HepG2 (cell line): ENCODE results near the gene PSMA3. TPM values are rescaled to one million over a fixed set of nuclear protein-coding genes. Genes with fewer than 3 reads are reported as not detected.
A peak's percentile ranks its signal among the peaks of the same experiment; 100 is the strongest.

Experiments used
- FOXC1 ChIP-seq: sonication (generic); formaldehyde crosslinking; IDR thresholded peaks from 2 replicates; pipeline ENCODE4 v1.8.0; 2022; ENCODE audit warnings: mild to moderate bottlenecking, missing genetic modification reagents, borderline replicate concordance
- HDAC1 ChIP-seq: sonication (generic); formaldehyde crosslinking; IDR thresholded peaks from 2 replicates; pipeline ENCODE4 v1.5.1; 2020; ENCODE audit warnings: mild to moderate bottlenecking, missing genetic modification reagents
- HNF1B ChIP-seq: sonication (generic); formaldehyde crosslinking; IDR thresholded peaks from 2 replicates; pipeline ENCODE4 v1.5.1; 2020; ENCODE audit warnings: mild to moderate bottlenecking, moderate library complexity, missing genetic modification reagents
- HOXA5 ChIP-seq: sonication (generic); formaldehyde crosslinking; IDR thresholded peaks from 2 replicates; pipeline ENCODE4 v1.4.0; 2020; ENCODE audit warnings: missing genetic modification reagents
- MAF1 ChIP-seq: sonication (generic); formaldehyde crosslinking; IDR thresholded peaks from 2 replicates; pipeline ENCODE4 v1.5.0; 2020; ENCODE audit warnings: missing genetic modification reagents, borderline replicate concordance
- MTA1 ChIP-seq: sonication (generic); formaldehyde crosslinking; IDR thresholded peaks from 2 replicates; pipeline ENCODE4 v1.4.0; 2020; ENCODE audit warnings: missing genetic modification reagents, mild to moderate bottlenecking, borderline replicate concordance
- PCBP2 ChIP-seq: fragments of 200-400 bp; formaldehyde crosslinking; optimal IDR thresholded peaks from 2 replicates; pipeline ENCODE3; 2018; ENCODE audit warnings: low read length, low read depth; ENCODE audit not compliant: poor library complexity, severe bottlenecking
- PHB2 ChIP-seq: fragments of 450-650 bp; IDR thresholded peaks from 2 replicates; pipeline ENCODE4 v1.6.1; 2018; ENCODE audit not compliant: partially characterized antibody
- PHF20 ChIP-seq: sonication (generic); formaldehyde crosslinking; IDR thresholded peaks from 2 replicates; pipeline ENCODE4 v1.5.0; 2020; ENCODE audit warnings: mild to moderate bottlenecking, missing genetic modification reagents
- THAP7 ChIP-seq: sonication (generic); formaldehyde crosslinking; IDR thresholded peaks from 2 replicates; pipeline ENCODE4 v1.8.1; 2023; ENCODE audit warnings: mild to moderate bottlenecking, missing genetic modification reagents
- TOE1 ChIP-seq: sonication (generic); formaldehyde crosslinking; IDR thresholded peaks from 2 replicates; pipeline ENCODE4 v1.4.0; 2020; ENCODE audit warnings: mild to moderate bottlenecking, missing genetic modification reagents
- TRAFD1 ChIP-seq: sonication (generic); formaldehyde crosslinking; IDR thresholded peaks from 2 replicates; pipeline ENCODE4 v1.5.1; 2020; ENCODE audit warnings: missing genetic modification reagents, mild to moderate bottlenecking, borderline replicate concordance
- ZFYVE20 ChIP-seq: sonication (generic); formaldehyde crosslinking; IDR thresholded peaks from 2 replicates; pipeline ENCODE4 v1.8.0; 2023; ENCODE audit warnings: low read depth, mild to moderate bottlenecking, moderate library complexity, missing genetic modification reagents, borderline replicate concordance
- ZNF318 ChIP-seq: sonication (generic); formaldehyde crosslinking; IDR thresholded peaks from 2 replicates; pipeline ENCODE4 v1.4.0; 2020; ENCODE audit warnings: mild to moderate bottlenecking, missing genetic modification reagents
- ZNF354B ChIP-seq: sonication (generic); formaldehyde crosslinking; IDR thresholded peaks from 2 replicates; pipeline ENCODE4 v1.8.0; 2022; ENCODE audit warnings: mild to moderate bottlenecking, missing genetic modification reagents
- ZNF747 ChIP-seq: sonication (generic); formaldehyde crosslinking; IDR thresholded peaks from 2 replicates; pipeline ENCODE4 v1.8.1; 2023; ENCODE audit warnings: missing genetic modification reagents, mild to moderate bottlenecking, borderline replicate concordance
- polyA plus RNA-seq, 8 experiments: library from polyadenylated mRNA; depleted of rRNA in 3 of 8; stranded (reverse) in 7 of 8; unstranded in 1 of 8; fragments of >200 nt; fragmentation: Illumina TruSeq in 4 of 8; extraction: Trizol in 4 of 8; gene quantifications; 2 replicates each; pipeline versions ENCODE4 v1.2.1 to v1.2.3, GENCODE V29; 2011 to 2016; ENCODE audit warnings: low read depth in 4 of 8, missing spikeins in 1 of 8, mixed read lengths in 1 of 8; ENCODE audit not compliant: insufficient read depth in 1 of 8
- total RNA-seq, 5 experiments: library from RNA; depleted of rRNA; stranded (reverse); fragments of >200 nt; fragmentation: Illumina TruSeq; extraction: Trizol; gene quantifications; 2 replicates each; pipeline ENCODE4 v1.2.3, GENCODE V29; 2016; ENCODE audit warnings: low read depth in 1 of 5

Gene PSMA3
- total and polyA plus RNA-seq, 2 of the 13 experiments (the other 11 are each of a cell fraction or from before 2014, with no cell fraction given) = 232 to 275 TPM

GRCh38 chr14:58199726-58200479, 44.7 kb upstream of the PSMA3 start, which contains the start of gene ACTR10 (continued):
- TF ChIP-seq PCBP2 (no peak), TOE1 (CRISPR knock-in tag) (no peak), TRAFD1 (CRISPR knock-in tag) (no peak), ZNF318 (CRISPR knock-in tag) (no peak), ZFYVE20 (CRISPR knock-in tag) (no peak), HDAC1 (0 out of 2 replicates have a peak, but pooled peaks have one; percentile 49), ZNF354B (no peak), MAF1 (CRISPR knock-in tag) (no peak), HNF1B (no peak), PHF20 (CRISPR knock-in tag) (peak; percentile 61), MTA1 (CRISPR knock-in tag) (peak; percentile 18; the same call in 1 of the 2 replicates), PHB2 (no peak), FOXC1 (CRISPR knock-in tag) (peak; percentile 37; the same call in 1 of the 2 replicates), ZNF747 (CRISPR knock-in tag) (0 out of 2 replicates have a peak, but pooled peaks have one; percentile 33), HOXA5 (0 out of 2 replicates have a peak, but pooled peaks have one; percentile 65), THAP7 (CRISPR knock-in tag) (no peak)
